Ovary (tissue), 9 donors: ENCODE data around the gene RNASE2. TPM values are rescaled to one million over a fixed set of nuclear protein-coding genes. Genes with fewer than 3 reads are reported as not detected.
A peak's percentile ranks its signal among the peaks of the same experiment; 100 is the strongest.

Experiments
- DNase-seq, 5 donors: peaks; one replicate each; pipeline ENCODE4 v3.0.0-alpha.2; 2019 to 2020
- H3K27ac ChIP-seq, 2 donors: fragments of 200-600 bp; one replicate each; pipeline versions ENCODE4 v1.5.1 to v1.8.0; 2019 to 2022
- H3K27me3 ChIP-seq: fragments of 200-600 bp; one replicate; pipeline ENCODE4 v1.8.0; 2022
- H3K36me3 ChIP-seq: fragments of 200-600 bp; sonication (generic); one replicate; pipeline ENCODE4 v1.5.1; 2019
- H3K4me1 ChIP-seq: one replicate; pipeline ENCODE4 v1.8.1; 2013; ENCODE audit warnings: mild to moderate bottlenecking, moderate library complexity; ENCODE audit not compliant: insufficient read depth
- H3K4me3 ChIP-seq: fragments of 200-600 bp; sonication (generic); one replicate; pipeline ENCODE4 v1.5.1; 2017
- H3K9me3 ChIP-seq, 2 donors: fragments of 200-600 bp in 1 of 2; sonication (generic) in 1 of 2; one replicate each; pipeline versions ENCODE4 v1.5.1 to v1.8.1; 2013 to 2019; ENCODE audit warnings: mild to moderate bottlenecking in 1 of 2, moderate library complexity in 1 of 2
- CTCF ChIP-seq, 3 donors: fragments of 450-650 bp in 2 of 3; fragments of 200-600 bp in 1 of 3; IDR thresholded peaks; one replicate each; pipeline versions ENCODE4 v1.5.1 to v1.8.0; 2016 to 2022; ENCODE audit warnings: antibody characterized with exemption in 3 of 3, mild to moderate bottlenecking in 1 of 3
- EP300 ChIP-seq: sonication (generic); formaldehyde crosslinking; IDR thresholded peaks from one replicate; pipeline ENCODE4 v1.6.1; 2017; ENCODE audit warnings: antibody characterized with exemption
- POLR2A ChIP-seq: fragments of 450-650 bp; IDR thresholded peaks from one replicate; pipeline ENCODE4 v1.6.1; 2017; ENCODE audit warnings: antibody characterized with exemption, mild to moderate bottlenecking, moderate library complexity
- WGBS, 3 donors: extraction: QIAGEN DNeasy Blood & Tissue Kit in 1 of 3; methylation state at CpG; one replicate each; pipeline versions ENCODE4 v1.1.5 to v1.1.7; 2013 to 2017; 5-methylcytosine and 5-hydroxymethylcytosine counted together
- intact Hi-C, 4 donors: fragments of 100-400 bp; cut with DNase I; formaldehyde crosslinking; loops; one replicate each; pipeline versions ENCODE4 v1.11.0 to v1.15.1; 2022 to 2023
- polyA plus RNA-seq, 2 donors: library from polyadenylated mRNA; stranded (reverse); fragments of 200-250 nt in 1 of 2; fragments of 350-450 nt in 1 of 2; fragmentation: Illumina TruSeq in 1 of 2; extraction: RNeasy Lipid Tissue Mini Kit (QIAGEN cat#74804) in 1 of 2; gene quantifications; one replicate each; pipeline ENCODE4 v1.2.3, GENCODE V29; 2013 to 2014
- total RNA-seq, 7 donors: library from RNA; depleted of rRNA in 2 of 7; stranded (reverse); fragments of >200 nt in 2 of 7; fragmentation: NEBNext Ultra II Directional in 3 of 7; extraction: Animal tissue kit (Norgen Biotek cat#: 25700) in 3 of 7; gene quantifications; one replicate each; pipeline versions ENCODE4 v1.1.0 to v1.2.4, GENCODE V29; 2016 to 2023
- donor health status: DM: no; HTN: no; CAD: no; lungs with moderate emphysema.
- donor health status: DM: no; HTN: no; CAD: no.
- donor health status: Bipolar disorder and iron deficiency.
- donor health status: DM: yes; HTN: yes; CAD: no.
- donor health status: DM: no; HTN: no; CAD: no.
- donor health status: DM: yes; HTN: yes; CAD: no.

RNASE2 gene
- total and polyA plus RNA-seq, 9 donors = 0.38 to 3.0 (median 1.2) TPM; not detected in 1

DNA sequence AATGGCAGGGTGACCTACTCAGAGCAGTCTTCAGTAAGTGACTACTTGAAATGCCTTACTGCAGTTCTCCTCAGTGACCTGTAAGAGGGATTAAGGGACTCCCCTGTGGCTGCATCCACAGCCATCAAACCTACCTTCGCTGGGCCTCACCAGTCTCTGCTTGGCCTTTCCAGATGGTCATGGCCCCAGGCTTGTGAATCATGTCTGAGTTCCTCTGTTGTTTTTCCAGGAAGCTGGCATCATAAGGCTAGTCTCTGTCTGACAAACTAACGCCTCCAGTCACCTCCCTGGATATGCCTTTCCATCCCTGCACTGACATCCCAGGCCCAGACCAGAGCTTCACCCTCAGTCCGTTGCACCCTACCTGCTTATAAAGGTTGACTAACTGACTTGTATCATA is 14.0 kb downstream of the RNASE2 start:
- intact Hi-C loops = no loop called here
- Histone ChIP-seq H3K27ac (no peak overlapping the region), H3K4me3 (no peak overlapping the region), H3K9me3 (no peaks in the 10 kb centered on the region), H3K27me3 (no peaks in the 10 kb centered on the region), H3K36me3 (no peaks in the 10 kb centered on the region), H3K4me1 (no peaks in the 10 kb centered on the region)
- WGBS, 3 donors = 89 to 97% (median 90%) methylated on average over 3 of the region's 3 CpGs
- TF ChIP-seq CTCF (IDR thresholded peaks at IDR 0.05) (no peak), EP300 (no peak), POLR2A (no peak)
- DNase-seq = no peak

GRCh38 chr14:20970647-20970982 is 15.3 kb downstream of the RNASE2 start:
- TF ChIP-seq CTCF (IDR thresholded peaks at IDR 0.05) (no peak), POLR2A (no peak), EP300 (no peak)
- DNase-seq = no peak
- Histone ChIP-seq H3K9me3 (no peaks in the 10 kb centered on the region), H3K36me3 (no peaks in the 10 kb centered on the region), H3K27ac (peak overlapping the region in 1 of 2 donors; percentile 74), H3K4me3 (peak overlapping the region; percentile 58), H3K27me3 (no peaks in the 10 kb centered on the region), H3K4me1 (no peaks in the 10 kb centered on the region)
- intact Hi-C loops = loop anchor here (5.0 to 10.0 kb wide), 4 partner anchors 54 to 286 kb away; partner anchors contain the start of genes ANG (in 1 of the 4), NDRG2 (in 1 of the 4) and RNASE4 (in 1 of the 4)
- 3 to 7% (median 4%) methylated on average over 10 of the region's 10 CpGs for WGBS, 3 donors

- peak overlapping the region; percentile 74 to 86 for H3K27ac ChIP-seq
- intact Hi-C loops = loop anchor here (5.0 to 10.0 kb wide), 4 partner anchors 54 to 286 kb away; partner anchors contain the start of genes ANG (in 1 of the 4), NDRG2 (in 1 of the 4) and RNASE4 (in 1 of the 4)
- WGBS, 3 donors = 0% methylated on average over 41 to 47 of the region's 47 CpGs
- H3K9me3 ChIP-seq = no peaks in the 10 kb centered on the region
- DNase-seq = peak; percentile 80 to 92 (median 86)
- peak overlapping the region; percentile 58 for H3K4me3 ChIP-seq
- no peaks in the 10 kb centered on the region for H3K27me3 ChIP-seq
- H3K4me1 ChIP-seq = no peaks in the 10 kb centered on the region
- TF ChIP-seq CTCF (IDR thresholded peaks at IDR 0.05) (peak; percentile 83 to 87 (median 83)), POLR2A (no peak)
- no peaks in the 10 kb centered on the region for H3K36me3 ChIP-seq
Measured at GRCh38 chr14:20970983-20971704, 15.9 kb downstream of the RNASE2 start.

DNA sequence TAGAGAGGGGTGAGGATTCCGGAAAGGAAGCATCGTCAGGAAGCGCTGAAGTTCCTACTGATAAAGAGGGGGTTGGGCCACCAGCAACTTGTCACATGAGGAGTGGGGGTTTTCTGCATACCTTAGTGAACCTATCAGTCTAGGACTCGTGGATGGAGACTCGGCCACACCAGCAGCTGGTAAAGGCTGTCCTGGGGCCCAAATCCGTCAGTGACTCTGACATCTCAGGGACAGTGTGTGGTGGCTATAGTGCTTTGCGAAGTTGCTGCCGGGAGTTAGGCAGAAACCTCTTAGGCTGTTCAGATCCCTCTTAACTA is 16.4 kb downstream of the RNASE2 start:
- Histone ChIP-seq H3K4me3 (peak overlapping the region; percentile 58), H3K4me1 (no peaks in the 10 kb centered on the region), H3K9me3 (no peaks in the 10 kb centered on the region), H3K36me3 (no peaks in the 10 kb centered on the region), H3K27me3 (no peaks in the 10 kb centered on the region), H3K27ac (peak overlapping the region; percentile 74 to 86)
- DNase-seq = no peak
- WGBS, 3 donors = 9 to 13% (median 10%) methylated on average over 8 of the region's 8 CpGs
- intact Hi-C loops = loop anchor here (5.0 to 10.0 kb wide), 4 partner anchors 53 to 287 kb away; partner anchors contain the start of genes ANG (in 1 of the 4), NDRG2 (in 1 of the 4) and RNASE4 (in 1 of the 4)
- TF ChIP-seq CTCF (IDR thresholded peaks at IDR 0.05) (no peak), POLR2A (no peak), EP300 (no peak)
